T47D (cell line): ENCODE results near the gene NUDT8.
"Not testable (repeated sequence)": the region's sequence is repeated elsewhere in the genome, so short reads cannot be mapped to it uniquely, and the experiment has no call there.

Source experiments
- DNase-seq, 2 experiments: peaks; one replicate each; pipeline versions ENCODE4 v3.0.0 to v3.0.0-alpha.2; 2011 to 2012; ENCODE audit warnings: low read depth in 1 of 2, low spot score in 1 of 2
- JUND ChIP-seq: IDR thresholded peaks from 2 replicates; pipeline ENCODE4 v1.6.1; 2012; ENCODE audit warnings: low read depth
- in situ Hi-C: cut with HindIII; loops from 2 replicates; pipeline ENCODE4 v1.10.0; 2016; ENCODE audit warnings: low sequenced_read_pairs, low pct_unique_long_range_greater_than_20kb

Gene NUDT8

DNA sequence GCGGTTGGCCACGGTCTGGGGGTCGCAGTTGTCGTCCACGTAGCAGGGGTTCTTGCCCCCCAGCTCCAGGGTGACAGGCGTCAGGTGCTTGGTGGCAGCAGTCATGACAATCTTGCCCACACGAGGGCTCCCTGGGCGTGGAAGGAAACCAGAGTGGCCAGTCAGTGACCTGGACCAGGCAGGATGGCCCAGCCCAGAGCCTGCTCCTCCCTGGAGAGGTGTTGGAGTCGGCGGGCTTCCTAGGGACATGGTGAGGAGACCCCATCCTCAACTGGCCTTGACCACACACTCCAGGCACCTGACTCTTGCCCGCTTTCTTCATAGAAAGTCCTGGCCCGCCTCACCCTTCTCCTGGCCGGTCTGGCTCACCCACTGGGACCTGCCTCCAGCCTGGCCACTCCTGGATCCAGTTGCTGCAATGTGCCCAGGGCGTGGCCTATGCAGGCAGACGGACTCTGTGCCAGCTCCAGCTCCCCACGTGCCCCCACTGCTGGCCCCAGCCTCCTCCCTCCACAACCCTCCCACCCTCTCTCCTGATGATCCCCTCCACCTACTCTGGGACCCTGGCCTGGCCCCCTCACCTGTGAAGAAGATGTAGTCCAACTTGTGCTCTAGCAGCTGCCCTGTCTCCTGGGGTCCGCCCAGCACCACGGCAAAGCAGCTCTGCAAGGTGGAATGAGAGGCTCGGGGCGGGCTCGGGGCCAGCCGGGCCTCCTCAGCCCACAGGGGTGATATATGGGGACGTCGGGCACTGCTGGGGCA lies 36.0 kb upstream of the NUDT8 start:
- in situ Hi-C loops: no loop called here
- DNase-seq: peak; percentile 79 to 87
- no peak for TF ChIP-seq JUND

- no peak for DNase-seq
- in situ Hi-C loops: no loop called here
These were observed 35.2 kb upstream of the NUDT8 start for GRCh38 chr11:67664696-67665540.

GRCh38 chr11:67664213-67664585 lies 34.5 kb upstream of the NUDT8 start:
- in situ Hi-C loops: no loop called here
- DNase-seq: no peak
- no peak for TF ChIP-seq JUND

More at GRCh38 chr11:67664696-67665540, 35.2 kb upstream of the NUDT8 start:
- TF ChIP-seq JUND: no peak

DNA sequence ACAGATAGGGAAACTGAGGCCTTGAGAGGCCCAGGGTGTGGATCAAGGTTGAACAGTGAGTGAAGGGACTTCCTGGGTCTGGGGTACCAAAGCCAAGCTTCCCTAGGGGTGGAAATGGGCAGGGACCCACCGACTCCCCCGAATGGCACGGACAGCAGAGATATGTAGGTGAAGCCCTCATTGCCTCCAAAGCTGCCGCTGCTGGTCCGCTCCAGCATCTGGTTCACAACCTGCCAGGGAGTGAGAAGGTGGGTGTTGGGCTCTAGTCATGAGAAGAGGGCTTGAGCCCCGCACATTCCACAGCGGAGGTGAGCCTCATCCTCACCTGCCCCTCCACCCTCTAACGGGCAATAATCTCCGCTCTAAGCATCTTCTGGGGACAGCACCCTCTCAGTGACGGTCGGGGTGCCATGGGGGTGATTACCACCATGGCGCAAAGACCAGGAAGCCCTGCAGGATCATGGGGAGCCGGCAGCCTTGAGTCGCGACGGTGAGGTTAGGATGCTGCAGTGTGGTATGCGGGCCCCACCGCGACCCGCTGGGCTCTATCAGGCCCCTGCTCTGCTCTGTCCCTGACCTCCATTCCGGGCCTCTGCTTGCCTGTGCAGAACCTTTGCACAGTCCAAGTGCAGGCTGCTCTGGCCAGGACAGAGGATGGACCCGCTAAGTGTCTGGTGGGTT lies 33.9 kb upstream of the NUDT8 start:
- TF ChIP-seq JUND: no peak
- no peak for DNase-seq
- in situ Hi-C loops: no loop called here

DNA sequence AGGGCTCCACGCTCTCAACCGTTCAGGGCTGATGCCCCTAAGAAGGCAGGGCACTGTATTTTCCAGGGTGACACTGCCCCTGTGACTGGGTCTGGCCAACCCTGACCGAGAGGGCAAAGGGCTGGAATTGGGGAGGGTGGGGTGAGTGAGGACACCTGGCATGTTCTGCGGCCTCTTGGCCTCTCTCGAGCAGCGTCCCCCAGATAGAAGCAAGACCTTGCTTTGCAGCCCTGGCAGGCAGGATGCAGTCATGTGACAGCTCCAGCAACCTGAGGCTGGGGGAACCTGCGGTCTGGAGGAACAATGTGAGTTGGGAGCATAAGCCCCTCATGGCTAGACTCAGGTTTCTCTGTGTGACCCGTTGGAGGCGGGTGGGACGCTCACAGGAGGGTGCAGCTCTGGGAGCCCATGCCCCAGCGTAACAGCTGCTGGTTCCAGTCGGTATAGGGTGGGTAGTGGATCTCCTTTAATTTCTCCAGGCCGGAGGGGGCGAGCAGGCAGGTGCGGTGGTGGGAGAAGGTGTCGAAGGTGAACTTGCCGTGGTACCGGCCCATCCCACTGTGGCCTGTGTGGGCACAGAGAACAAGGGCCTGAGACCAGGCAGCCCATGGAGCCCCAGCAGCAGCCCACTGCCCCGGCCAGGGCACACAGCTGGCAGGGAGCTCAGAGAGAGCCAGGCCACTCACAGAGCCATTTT lies 33.2 kb upstream of the NUDT8 start:
- no peak for DNase-seq
- in situ Hi-C loops: no loop called here
- no peak for TF ChIP-seq JUND

DNA sequence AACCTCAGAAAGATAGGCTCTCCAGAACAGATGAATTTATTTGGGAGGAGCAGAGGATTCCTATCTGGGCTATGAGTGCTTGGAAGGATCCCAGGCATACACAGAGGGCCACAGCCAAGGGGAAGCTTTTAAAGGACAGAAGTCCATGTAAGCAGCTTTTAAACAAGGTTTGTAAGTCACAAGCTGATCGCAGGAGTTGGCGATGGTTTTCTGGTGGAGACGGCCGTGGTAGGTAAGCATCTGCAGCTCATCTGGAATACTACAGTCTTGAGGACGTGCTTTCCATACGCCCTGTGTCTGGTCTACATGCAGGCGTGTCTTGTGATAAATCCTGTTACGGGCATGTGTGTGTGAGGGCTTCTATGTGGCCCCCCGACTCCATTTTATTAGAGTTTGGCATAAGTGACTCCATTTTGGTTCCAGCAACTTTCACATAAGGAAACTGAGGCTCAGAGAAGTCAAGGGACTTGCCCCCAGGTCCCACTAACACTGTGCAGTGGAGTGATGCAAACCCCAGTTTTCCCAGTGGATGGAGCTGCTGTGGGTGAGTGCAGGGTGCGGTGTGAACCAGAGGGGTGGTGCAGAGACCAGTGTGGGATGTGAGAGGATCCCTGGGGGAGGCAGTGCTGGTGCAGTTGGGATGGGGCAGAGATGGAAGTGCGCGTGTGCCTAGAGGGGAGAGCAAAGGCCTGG lies 32.6 kb upstream of the NUDT8 start:
- no peak for TF ChIP-seq JUND
- DNase-seq: no peak
- in situ Hi-C loops: no loop called here

DNA sequence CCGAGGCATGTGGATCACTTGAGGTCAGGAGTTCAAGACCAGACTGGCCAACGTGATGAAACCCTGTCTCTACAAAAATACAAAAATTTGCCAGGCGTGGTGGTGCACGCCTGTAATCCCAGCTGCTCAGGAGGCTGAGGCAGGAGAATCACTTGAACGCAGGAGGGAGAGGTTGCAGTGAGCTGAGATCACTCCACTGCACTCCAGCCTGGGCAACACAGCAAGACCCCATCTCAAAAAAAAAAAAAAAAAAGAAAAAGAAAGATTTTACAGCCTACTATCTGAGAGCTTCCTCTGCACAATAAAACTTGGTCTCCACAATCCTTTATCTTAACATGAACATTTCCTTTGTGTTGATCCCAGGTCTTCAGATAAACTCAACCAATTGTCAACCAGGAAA lies 31.0 kb upstream of the NUDT8 start:
- in situ Hi-C loops: not testable (repeated sequence)

DNA sequence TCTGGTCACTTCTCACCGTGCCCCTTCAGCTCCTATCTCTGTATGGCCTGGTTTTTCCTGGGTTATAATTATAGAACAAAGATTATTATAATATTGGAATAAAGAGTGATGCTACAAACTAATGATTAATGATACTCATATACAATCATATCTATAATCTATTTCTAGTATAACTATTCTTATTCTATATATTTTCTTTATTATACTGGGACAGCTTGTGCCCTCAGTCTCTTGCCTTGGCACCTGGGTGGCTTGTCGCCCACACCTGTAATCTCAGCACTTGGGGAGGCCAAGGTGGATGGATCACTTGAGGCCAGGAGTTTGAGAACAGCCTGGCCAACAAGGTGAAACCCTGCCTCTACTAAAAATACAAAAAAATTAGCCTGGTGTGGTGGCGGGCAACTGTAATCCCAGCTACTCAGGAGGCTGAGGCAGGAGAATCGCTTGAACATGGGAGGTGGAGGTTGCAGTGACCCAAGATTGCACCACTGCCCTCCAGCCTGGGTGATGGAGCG lies 30.0 kb upstream of the NUDT8 start:
- in situ Hi-C loops: not testable (repeated sequence)

More for the DNA sequence above, 31.0 kb upstream of the NUDT8 start:
- not testable (repeated sequence) for DNase-seq

GRCh38 chr11:67657300-67657699 lies 27.6 kb upstream of the NUDT8 start:
- no peak for TF ChIP-seq JUND
- DNase-seq: no peak
- in situ Hi-C loops: no loop called here

More for the DNA sequence above, 30.0 kb upstream of the NUDT8 start:
- DNase-seq: not testable (repeated sequence)

GRCh38 chr11:67656278-67656922 lies 26.7 kb upstream of the NUDT8 start:
- in situ Hi-C loops: no loop called here
- TF ChIP-seq JUND: no peak
- no peak for DNase-seq

- TF ChIP-seq JUND: no peak
- in situ Hi-C loops: no loop called here
- no peak for DNase-seq
These were observed 24.5 kb upstream of the NUDT8 start for GRCh38 chr11:67654225-67654624.
